Ishikawa (cell line): ENCODE data around the gene NAALAD2.

Experiments used
- CEBPB ChIP-seq: IDR thresholded peaks from 2 replicates; pipeline ENCODE4 v1.6.1; 2012
- CREB1 ChIP-seq: IDR thresholded peaks from 2 replicates; pipeline ENCODE4 v1.6.1; 2012; ENCODE audit warnings: low read depth
- EGR1 ChIP-seq: IDR thresholded peaks from 2 replicates; pipeline ENCODE4 v1.6.1; 2012
- EP300 ChIP-seq: IDR thresholded peaks from 2 replicates; pipeline ENCODE4 v1.6.1; 2012; ENCODE audit warnings: borderline replicate concordance
- FOXM1 ChIP-seq: IDR thresholded peaks from 2 replicates; pipeline ENCODE4 v1.6.1; 2012; ENCODE audit warnings: low read depth, borderline replicate concordance
- NFIC ChIP-seq: IDR thresholded peaks from 2 replicates; pipeline ENCODE4 v1.6.1; 2012
- RAD21 ChIP-seq: IDR thresholded peaks from 2 replicates; pipeline ENCODE4 v1.6.1; 2012; ENCODE audit warnings: low read depth
- TAF1 ChIP-seq: IDR thresholded peaks from 2 replicates; pipeline ENCODE4 v1.6.1; 2012; ENCODE audit warnings: low read depth, mild to moderate bottlenecking
- TCF12 ChIP-seq: IDR thresholded peaks from 2 replicates; pipeline ENCODE4 v1.6.1; 2012; ENCODE audit warnings: low read depth
- TEAD4 ChIP-seq: IDR thresholded peaks from 2 replicates; pipeline ENCODE4 v1.6.1; 2012
- YY1 ChIP-seq: IDR thresholded peaks from 2 replicates; pipeline ENCODE4 v1.6.1; 2012; ENCODE audit warnings: low read depth
- ZBTB7A ChIP-seq: IDR thresholded peaks from 2 replicates; pipeline ENCODE4 v1.6.1; 2012; ENCODE audit warnings: low read depth
- TF ChIP-seq, protein P1 (sequence below): IDR thresholded peaks from 2 replicates; pipeline ENCODE4 v1.6.1; 2012
- TF ChIP-seq, protein P2 (sequence below): IDR thresholded peaks from 2 replicates; pipeline ENCODE4 v1.6.1; 2012; ENCODE audit warnings: low read depth, mild to moderate bottlenecking
- TF ChIP-seq, protein P3 (sequence below): IDR thresholded peaks from 2 replicates; pipeline ENCODE4 v1.6.1; 2012

NAALAD2 gene

DNA sequence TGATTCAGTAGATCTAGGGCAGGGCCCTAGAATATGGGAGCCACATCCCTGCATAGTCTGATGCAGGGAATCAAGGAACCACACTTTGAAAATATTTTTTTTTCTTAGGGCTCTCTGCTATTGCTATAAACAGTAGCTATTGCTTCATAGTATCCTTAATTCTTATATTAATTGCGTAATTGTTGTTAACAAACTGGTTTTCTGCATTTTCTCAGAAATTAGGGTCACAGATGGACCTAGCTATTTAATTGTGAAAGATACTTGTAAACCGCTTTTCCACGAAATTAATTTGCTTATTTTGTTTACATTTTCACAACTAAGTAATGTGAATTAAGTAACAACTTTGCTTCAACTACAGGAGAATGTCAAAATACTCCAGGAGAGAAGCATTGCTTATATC, 34.1 kb downstream of the NAALAD2 start:
- TF ChIP-seq ZBTB7A, result no peak
- TF ChIP-seq RAD21, result no peak
- no peak for TF ChIP-seq NFIC
- no peak for TF ChIP-seq EGR1
- TF ChIP-seq TAF1, result no peak
- TF ChIP-seq, protein P1, sequence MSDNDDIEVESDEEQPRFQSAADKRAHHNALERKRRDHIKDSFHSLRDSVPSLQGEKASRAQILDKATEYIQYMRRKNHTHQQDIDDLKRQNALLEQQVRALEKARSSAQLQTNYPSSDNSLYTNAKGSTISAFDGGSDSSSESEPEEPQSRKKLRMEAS, result no peak
- TF ChIP-seq CREB1, result no peak
- TF ChIP-seq, protein P2, sequence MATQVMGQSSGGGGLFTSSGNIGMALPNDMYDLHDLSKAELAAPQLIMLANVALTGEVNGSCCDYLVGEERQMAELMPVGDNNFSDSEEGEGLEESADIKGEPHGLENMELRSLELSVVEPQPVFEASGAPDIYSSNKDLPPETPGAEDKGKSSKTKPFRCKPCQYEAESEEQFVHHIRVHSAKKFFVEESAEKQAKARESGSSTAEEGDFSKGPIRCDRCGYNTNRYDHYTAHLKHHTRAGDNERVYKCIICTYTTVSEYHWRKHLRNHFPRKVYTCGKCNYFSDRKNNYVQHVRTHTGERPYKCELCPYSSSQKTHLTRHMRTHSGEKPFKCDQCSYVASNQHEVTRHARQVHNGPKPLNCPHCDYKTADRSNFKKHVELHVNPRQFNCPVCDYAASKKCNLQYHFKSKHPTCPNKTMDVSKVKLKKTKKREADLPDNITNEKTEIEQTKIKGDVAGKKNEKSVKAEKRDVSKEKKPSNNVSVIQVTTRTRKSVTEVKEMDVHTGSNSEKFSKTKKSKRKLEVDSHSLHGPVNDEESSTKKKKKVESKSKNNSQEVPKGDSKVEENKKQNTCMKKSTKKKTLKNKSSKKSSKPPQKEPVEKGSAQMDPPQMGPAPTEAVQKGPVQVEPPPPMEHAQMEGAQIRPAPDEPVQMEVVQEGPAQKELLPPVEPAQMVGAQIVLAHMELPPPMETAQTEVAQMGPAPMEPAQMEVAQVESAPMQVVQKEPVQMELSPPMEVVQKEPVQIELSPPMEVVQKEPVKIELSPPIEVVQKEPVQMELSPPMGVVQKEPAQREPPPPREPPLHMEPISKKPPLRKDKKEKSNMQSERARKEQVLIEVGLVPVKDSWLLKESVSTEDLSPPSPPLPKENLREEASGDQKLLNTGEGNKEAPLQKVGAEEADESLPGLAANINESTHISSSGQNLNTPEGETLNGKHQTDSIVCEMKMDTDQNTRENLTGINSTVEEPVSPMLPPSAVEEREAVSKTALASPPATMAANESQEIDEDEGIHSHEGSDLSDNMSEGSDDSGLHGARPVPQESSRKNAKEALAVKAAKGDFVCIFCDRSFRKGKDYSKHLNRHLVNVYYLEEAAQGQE, result no peak
- TF ChIP-seq CEBPB, result no peak
- TF ChIP-seq YY1, result no peak
- no peak for TF ChIP-seq TCF12
- TF ChIP-seq TEAD4, result no peak
- TF ChIP-seq EP300, result no peak
- TF ChIP-seq FOXM1, result no peak
- TF ChIP-seq, protein P3, sequence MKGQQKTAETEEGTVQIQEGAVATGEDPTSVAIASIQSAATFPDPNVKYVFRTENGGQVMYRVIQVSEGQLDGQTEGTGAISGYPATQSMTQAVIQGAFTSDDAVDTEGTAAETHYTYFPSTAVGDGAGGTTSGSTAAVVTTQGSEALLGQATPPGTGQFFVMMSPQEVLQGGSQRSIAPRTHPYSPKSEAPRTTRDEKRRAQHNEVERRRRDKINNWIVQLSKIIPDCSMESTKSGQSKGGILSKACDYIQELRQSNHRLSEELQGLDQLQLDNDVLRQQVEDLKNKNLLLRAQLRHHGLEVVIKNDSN, result no peak

- TF ChIP-seq NFIC, result no peak
- TF ChIP-seq TCF12, result no peak
- TF ChIP-seq CEBPB, result no peak
- TF ChIP-seq, protein P3, result no peak
- TF ChIP-seq TEAD4, result no peak
These were observed 36.9 kb downstream of the NAALAD2 start for GRCh38 chr11:90171359-90171758.

DNA sequence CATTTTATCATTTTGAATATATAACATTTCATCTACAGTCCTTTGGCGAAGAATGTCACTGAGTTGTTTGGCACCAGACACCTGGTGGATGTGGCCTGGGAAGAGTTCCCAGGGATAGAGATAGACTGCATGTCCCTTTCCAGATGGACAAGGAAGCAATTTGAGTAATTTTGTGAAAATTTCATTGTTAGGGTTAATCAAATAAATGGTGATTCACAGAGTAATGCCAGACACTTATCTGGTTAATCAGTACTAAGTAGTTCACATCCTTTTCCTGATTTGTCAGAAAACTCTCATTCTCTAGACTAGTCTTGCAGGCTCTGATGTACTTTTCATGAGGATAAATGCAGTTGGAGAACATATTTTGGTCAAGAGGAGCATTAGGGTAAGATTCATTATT, 41.6 kb downstream of the NAALAD2 start:
- TF ChIP-seq YY1 (no peak), EGR1 (no peak)
- TF ChIP-seq, protein P2, result no peak

DNA sequence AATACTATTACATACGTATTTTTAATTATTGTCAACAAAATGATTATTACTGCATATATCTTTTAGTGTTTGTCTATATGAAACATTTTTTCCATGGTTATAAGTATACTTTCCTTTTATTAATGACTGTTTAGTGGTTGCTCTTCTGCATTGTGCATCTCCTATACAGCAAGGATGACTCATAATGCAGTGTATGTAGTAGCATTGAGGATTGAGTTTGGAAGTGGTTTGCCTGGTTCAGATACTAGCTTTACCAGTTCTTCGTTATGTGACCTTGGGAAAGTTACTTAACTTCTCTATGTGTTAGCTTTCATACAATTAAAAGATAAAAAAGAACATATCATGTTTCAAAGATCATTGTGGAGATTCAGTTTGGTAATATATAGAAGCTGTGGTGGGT, 44.3 kb downstream of the NAALAD2 start:
- TF ChIP-seq CEBPB (no peak), TCF12 (no peak), EGR1 (no peak), YY1 (no peak), CREB1 (no peak), TAF1 (no peak), FOXM1 (no peak), TEAD4 (no peak), EP300 (no peak), ZBTB7A (no peak), RAD21 (no peak), NFIC (no peak)
- TF ChIP-seq, protein P3, result no peak
- TF ChIP-seq, protein P2, result no peak
- TF ChIP-seq, protein P1, result no peak

GRCh38 chr11:90179923-90180322, 45.5 kb downstream of the NAALAD2 start:
- TF ChIP-seq NFIC (no peak), EP300 (no peak), TAF1 (no peak)
